Measurements from ENCODE around the gene PDE4B.

Gene PDE4B

DNA sequence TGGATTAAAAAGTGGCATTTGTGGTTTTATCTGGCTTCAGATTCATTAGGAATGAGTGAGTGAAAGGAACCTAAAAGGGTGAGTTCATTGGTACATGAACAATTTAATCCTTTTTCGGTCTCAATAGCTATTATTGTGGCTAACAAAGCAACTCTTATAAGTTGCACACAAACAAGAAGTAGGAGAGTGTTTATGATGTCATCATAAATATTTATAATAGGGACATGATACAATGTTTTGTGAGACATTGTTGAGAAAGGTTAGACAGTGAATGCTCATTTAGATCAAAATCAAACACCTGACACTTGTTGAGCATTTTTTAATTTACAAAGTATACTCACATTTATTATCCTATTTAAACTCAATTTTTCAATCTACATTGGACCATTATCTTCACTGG, 363.4 kb downstream of the PDE4B start:
- H3K27me3 ChIP-seq (ENCODE audit: control insufficient read depth in 5 of 5, insufficient read depth in 4 of 5, low read length in 5 of 5) = peaks cover 0 to 3% (median 2%) of the 10 kb centered on the region in 5 donors
- no peaks in the 10 kb centered on the region for H3K9me3 ChIP-seq (ENCODE audit: control insufficient read depth in 5 of 5, low read length in 5 of 5)
- no peak overlapping the region for H3K9ac ChIP-seq (ENCODE audit: low read length in 5 of 5)
- H3K36me3 ChIP-seq (ENCODE audit: control insufficient read depth in 5 of 5, insufficient read depth in 5 of 5, low read length in 5 of 5) = no peaks in the 10 kb centered on the region
- H3K4me1 ChIP-seq (ENCODE audit: control insufficient read depth in 5 of 5, insufficient read depth in 5 of 5, low read length in 5 of 5) = no peaks in the 10 kb centered on the region
- H3K4me3 ChIP-seq (ENCODE audit: low read depth in 1 of 5, low read length in 5 of 5) = no peak overlapping the region
- no peak overlapping the region for H3K27ac ChIP-seq (ENCODE audit: low read depth, low read length)

GRCh38 chr1:66159800-66160199, 367.1 kb downstream of the PDE4B start:
- H3K9me3 ChIP-seq (ENCODE audit: control insufficient read depth in 5 of 5, low read length in 5 of 5) = no peaks in the 10 kb centered on the region
- no peak overlapping the region for H3K9ac ChIP-seq (ENCODE audit: low read length in 5 of 5)
- H3K36me3 ChIP-seq (ENCODE audit: control insufficient read depth in 5 of 5, insufficient read depth in 5 of 5, low read length in 5 of 5) = no peaks in the 10 kb centered on the region
- no peaks in the 10 kb centered on the region for H3K4me1 ChIP-seq (ENCODE audit: control insufficient read depth in 5 of 5, insufficient read depth in 5 of 5, low read length in 5 of 5)
- H3K27me3 ChIP-seq (ENCODE audit: control insufficient read depth in 5 of 5, insufficient read depth in 4 of 5, low read length in 5 of 5) = no peaks in the 10 kb centered on the region
- H3K4me3 ChIP-seq (ENCODE audit: low read depth in 1 of 5, low read length in 5 of 5) = no peak overlapping the region
- no peak overlapping the region for H3K27ac ChIP-seq (ENCODE audit: low read depth, low read length)

GRCh38 chr1:66160719-66161118, 368.0 kb downstream of the PDE4B start:
- Histone ChIP-seq H3K9ac (ENCODE audit: low read length in 5 of 5) (no peak overlapping the region), H3K27me3 (ENCODE audit: control insufficient read depth in 5 of 5, insufficient read depth in 4 of 5, low read length in 5 of 5) (no peaks in the 10 kb centered on the region), H3K4me1 (ENCODE audit: control insufficient read depth in 5 of 5, insufficient read depth in 5 of 5, low read length in 5 of 5) (no peaks in the 10 kb centered on the region), H3K4me3 (ENCODE audit: low read depth in 1 of 5, low read length in 5 of 5) (no peak overlapping the region), H3K9me3 (ENCODE audit: control insufficient read depth in 5 of 5, low read length in 5 of 5) (no peaks in the 10 kb centered on the region), H3K36me3 (ENCODE audit: control insufficient read depth in 5 of 5, insufficient read depth in 5 of 5, low read length in 5 of 5) (no peaks in the 10 kb centered on the region), H3K27ac (ENCODE audit: low read depth, low read length) (no peak overlapping the region)

GRCh38 chr1:66166753-66167152, 374.1 kb downstream of the PDE4B start:
- H3K27ac ChIP-seq (ENCODE audit: low read depth, low read length) = no peak overlapping the region
- H3K36me3 ChIP-seq (ENCODE audit: control insufficient read depth in 5 of 5, insufficient read depth in 5 of 5, low read length in 5 of 5) = no peaks in the 10 kb centered on the region
- no peaks in the 10 kb centered on the region for H3K27me3 ChIP-seq (ENCODE audit: control insufficient read depth in 5 of 5, insufficient read depth in 4 of 5, low read length in 5 of 5)

DNA sequence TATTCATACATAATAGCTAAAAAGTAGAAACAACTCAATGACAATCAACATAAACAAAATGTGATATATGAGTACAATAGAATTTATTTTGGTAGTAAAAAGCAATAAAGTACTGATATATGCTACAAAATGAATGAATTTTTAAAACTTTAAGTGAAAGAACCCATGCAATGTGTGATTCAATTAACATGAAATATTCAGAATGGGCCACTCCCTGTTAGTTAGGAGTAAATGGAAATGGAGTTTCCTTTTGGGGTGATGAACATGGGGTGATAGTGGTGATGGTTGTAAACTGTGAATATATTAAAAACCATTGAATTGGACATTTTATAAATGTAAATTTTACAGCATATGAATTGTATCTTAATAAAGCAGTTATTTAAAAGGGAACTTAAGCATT, 374.6 kb downstream of the PDE4B start:
- no peaks in the 10 kb centered on the region for H3K27me3 ChIP-seq (ENCODE audit: control insufficient read depth in 5 of 5, insufficient read depth in 4 of 5, low read length in 5 of 5)
- no peaks in the 10 kb centered on the region for H3K4me1 ChIP-seq (ENCODE audit: control insufficient read depth in 5 of 5, insufficient read depth in 5 of 5, low read length in 5 of 5)
- H3K27ac ChIP-seq (ENCODE audit: low read depth, low read length) = no peak overlapping the region
- H3K36me3 ChIP-seq (ENCODE audit: control insufficient read depth in 5 of 5, insufficient read depth in 5 of 5, low read length in 5 of 5) = no peaks in the 10 kb centered on the region
- no peak overlapping the region for H3K4me3 ChIP-seq (ENCODE audit: low read depth in 1 of 5, low read length in 5 of 5)
- no peak overlapping the region for H3K9ac ChIP-seq (ENCODE audit: low read length in 5 of 5)
- H3K9me3 ChIP-seq (ENCODE audit: control insufficient read depth in 5 of 5, low read length in 5 of 5) = no peaks in the 10 kb centered on the region

More at GRCh38 chr1:66166753-66167152, 374.1 kb downstream of the PDE4B start:
- Histone ChIP-seq H3K9ac (ENCODE audit: low read length in 5 of 5) (no peak overlapping the region), H3K4me1 (ENCODE audit: control insufficient read depth in 5 of 5, insufficient read depth in 5 of 5, low read length in 5 of 5) (no peaks in the 10 kb centered on the region), H3K9me3 (ENCODE audit: control insufficient read depth in 5 of 5, low read length in 5 of 5) (no peaks in the 10 kb centered on the region), H3K4me3 (ENCODE audit: low read depth in 1 of 5, low read length in 5 of 5) (no peak overlapping the region)

DNA sequence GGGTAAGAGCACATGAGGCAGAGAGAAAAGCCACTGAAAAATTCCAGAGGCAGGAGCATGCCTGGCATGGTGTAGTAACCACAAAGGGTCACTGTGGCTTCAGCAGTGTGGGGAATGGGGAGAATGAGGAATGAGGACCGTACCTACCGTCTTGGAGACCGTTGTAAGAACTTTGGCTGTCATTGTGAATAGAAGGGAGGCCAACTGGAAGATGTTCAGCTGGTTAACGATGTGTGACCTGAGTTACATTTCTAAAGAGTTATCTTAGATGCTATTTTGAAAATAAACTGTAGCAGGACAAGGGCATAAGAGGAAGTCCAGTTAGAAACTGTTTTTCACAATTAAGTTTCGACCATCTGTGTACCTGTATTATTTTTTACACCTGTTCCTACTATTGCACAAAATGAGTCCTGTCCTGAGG, 375.8 kb downstream of the PDE4B start:
- Histone ChIP-seq H3K27me3 (ENCODE audit: control insufficient read depth in 5 of 5, insufficient read depth in 4 of 5, low read length in 5 of 5) (no peaks in the 10 kb centered on the region), H3K9me3 (ENCODE audit: control insufficient read depth in 5 of 5, low read length in 5 of 5) (no peaks in the 10 kb centered on the region), H3K36me3 (ENCODE audit: control insufficient read depth in 5 of 5, insufficient read depth in 5 of 5, low read length in 5 of 5) (no peaks in the 10 kb centered on the region), H3K9ac (ENCODE audit: low read length in 5 of 5) (no peak overlapping the region), H3K27ac (ENCODE audit: low read depth, low read length) (no peak overlapping the region), H3K4me3 (ENCODE audit: low read depth in 1 of 5, low read length in 5 of 5) (no peak overlapping the region), H3K4me1 (ENCODE audit: control insufficient read depth in 5 of 5, insufficient read depth in 5 of 5, low read length in 5 of 5) (no peaks in the 10 kb centered on the region)

GRCh38 chr1:66168948-66169671, 376.4 kb downstream of the PDE4B start:
- no peaks in the 10 kb centered on the region for H3K36me3 ChIP-seq (ENCODE audit: control insufficient read depth in 5 of 5, insufficient read depth in 5 of 5, low read length in 5 of 5)
- H3K9ac ChIP-seq (ENCODE audit: low read length in 5 of 5) = no peak overlapping the region
- H3K27ac ChIP-seq (ENCODE audit: low read depth, low read length) = no peak overlapping the region
- no peaks in the 10 kb centered on the region for H3K9me3 ChIP-seq (ENCODE audit: control insufficient read depth in 5 of 5, low read length in 5 of 5)
- H3K4me1 ChIP-seq (ENCODE audit: control insufficient read depth in 5 of 5, insufficient read depth in 5 of 5, low read length in 5 of 5) = no peaks in the 10 kb centered on the region
- H3K4me3 ChIP-seq (ENCODE audit: low read depth in 1 of 5, low read length in 5 of 5) = no peak overlapping the region
- H3K27me3 ChIP-seq (ENCODE audit: control insufficient read depth in 5 of 5, insufficient read depth in 4 of 5, low read length in 5 of 5) = no peaks in the 10 kb centered on the region

DNA sequence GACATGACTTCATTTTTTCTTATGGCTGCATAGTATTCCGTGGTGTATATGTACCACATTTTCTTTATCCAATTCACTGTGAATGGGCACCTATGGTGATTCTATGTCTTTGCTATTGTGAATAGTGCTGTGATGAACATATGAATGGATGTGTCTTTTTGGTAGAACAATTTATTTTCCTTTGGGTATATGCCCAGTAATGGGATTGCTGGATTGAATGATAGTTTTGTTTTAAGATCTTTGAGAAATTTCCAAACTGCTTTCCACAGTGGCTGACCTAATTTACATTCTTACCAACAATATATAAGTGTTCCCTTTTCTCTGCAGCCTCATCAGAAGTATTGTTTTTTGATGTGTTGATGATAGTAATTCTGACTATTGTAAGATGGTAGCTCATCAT, 379.6 kb downstream of the PDE4B start:
- no peak overlapping the region for H3K4me3 ChIP-seq (ENCODE audit: low read depth in 1 of 5, low read length in 5 of 5)
- H3K9ac ChIP-seq (ENCODE audit: low read length in 5 of 5) = no peak overlapping the region
- no peaks in the 10 kb centered on the region for H3K36me3 ChIP-seq (ENCODE audit: control insufficient read depth in 5 of 5, insufficient read depth in 5 of 5, low read length in 5 of 5)
- H3K27me3 ChIP-seq (ENCODE audit: control insufficient read depth in 5 of 5, insufficient read depth in 4 of 5, low read length in 5 of 5) = no peaks in the 10 kb centered on the region
- no peak overlapping the region for H3K27ac ChIP-seq (ENCODE audit: low read depth, low read length)
- no peaks in the 10 kb centered on the region for H3K9me3 ChIP-seq (ENCODE audit: control insufficient read depth in 5 of 5, low read length in 5 of 5)
- no peaks in the 10 kb centered on the region for H3K4me1 ChIP-seq (ENCODE audit: control insufficient read depth in 5 of 5, insufficient read depth in 5 of 5, low read length in 5 of 5)

- Histone ChIP-seq H3K9ac (ENCODE audit: low read length in 5 of 5) (no peak overlapping the region), H3K27ac (ENCODE audit: low read depth, low read length) (no peak overlapping the region), H3K27me3 (ENCODE audit: control insufficient read depth in 5 of 5, insufficient read depth in 4 of 5, low read length in 5 of 5) (no peaks in the 10 kb centered on the region), H3K4me1 (ENCODE audit: control insufficient read depth in 5 of 5, insufficient read depth in 5 of 5, low read length in 5 of 5) (no peaks in the 10 kb centered on the region), H3K36me3 (ENCODE audit: control insufficient read depth in 5 of 5, insufficient read depth in 5 of 5, low read length in 5 of 5) (no peaks in the 10 kb centered on the region), H3K9me3 (ENCODE audit: control insufficient read depth in 5 of 5, low read length in 5 of 5) (no peaks in the 10 kb centered on the region), H3K4me3 (ENCODE audit: low read depth in 1 of 5, low read length in 5 of 5) (no peak overlapping the region)
These were observed 382.4 kb downstream of the PDE4B start for GRCh38 chr1:66175098-66175497.

DNA sequence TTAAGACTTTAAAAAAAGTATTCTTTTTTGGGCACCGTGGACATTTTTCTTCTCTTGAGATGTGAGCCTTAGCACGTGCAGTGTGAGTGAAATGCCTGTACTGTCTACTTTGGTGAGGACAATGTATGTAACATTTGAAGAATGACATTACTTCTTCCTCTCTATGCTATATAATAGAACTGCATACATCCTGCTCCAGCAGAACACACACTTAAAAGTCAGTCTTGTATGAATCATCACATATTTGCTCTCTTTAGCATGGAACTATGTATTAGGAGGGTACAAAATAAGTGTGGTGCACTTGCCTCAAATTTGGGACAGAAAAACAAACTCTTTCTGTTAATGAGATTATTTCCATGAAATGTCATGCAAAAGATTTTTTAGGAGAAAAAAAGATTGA, 382.9 kb downstream of the PDE4B start:
- no peaks in the 10 kb centered on the region for H3K4me1 ChIP-seq (ENCODE audit: control insufficient read depth in 5 of 5, insufficient read depth in 5 of 5, low read length in 5 of 5)
- H3K27me3 ChIP-seq (ENCODE audit: control insufficient read depth in 5 of 5, insufficient read depth in 4 of 5, low read length in 5 of 5) = no peaks in the 10 kb centered on the region
- H3K4me3 ChIP-seq (ENCODE audit: low read depth in 1 of 5, low read length in 5 of 5) = no peak overlapping the region
- no peak overlapping the region for H3K27ac ChIP-seq (ENCODE audit: low read depth, low read length)
- H3K9me3 ChIP-seq (ENCODE audit: control insufficient read depth in 5 of 5, low read length in 5 of 5) = no peaks in the 10 kb centered on the region
- no peaks in the 10 kb centered on the region for H3K36me3 ChIP-seq (ENCODE audit: control insufficient read depth in 5 of 5, insufficient read depth in 5 of 5, low read length in 5 of 5)
- H3K9ac ChIP-seq (ENCODE audit: low read length in 5 of 5) = no peak overlapping the region
